Endothelial cell of umbilical vein (primary cell): ENCODE measurements around the gene PAX5. TPM values are rescaled to one million over a fixed set of nuclear protein-coding genes. Genes with fewer than 3 reads are reported as not detected.

Experiments
- BruUV-seq: library from RNA; stranded (reverse); fragments of 400-500 nt; replicated peaks from 2 replicates; lab custom pipeline; 2021; lab: Mats Ljungman, UMichigan
- CTCF ChIA-PET: fragments of 300-600, 350-600 bp; sonication (Branson Sonifier 250); formaldehyde crosslinking; loops from one replicate; lab custom pipeline; 2021; ENCODE audit warnings: antibody characterized with exemption, inconsistent platforms; lab: Charles Lee
- POLR2A ChIA-PET: fragments of 300-600, 350-600 bp; sonication (Branson Sonifier 250); formaldehyde crosslinking; loops from one replicate; lab custom pipeline; 2021; ENCODE audit warnings: antibody characterized with exemption, inconsistent platforms; lab: Charles Lee
- DNase-seq: peaks from one replicate; pipeline ENCODE4 v3.0.0-alpha.2; 2011; ENCODE audit warnings: low read depth, low spot score
- FAIRE-seq: peaks from 2 replicates; lab custom pipeline; 2011; peaks lifted over from hg19 to GRCh38; lab: Jason Lieb, UNC
- H2AFZ ChIP-seq: 2 replicates; pipeline ENCODE4 v1.6.0; 2012; ENCODE audit warnings: low read depth, low read length, control low read depth, inconsistent platforms
- H3K27ac ChIP-seq: 2 replicates; pipeline ENCODE4 v1.5.1; 2011; ENCODE audit warnings: low read depth, mild to moderate bottlenecking, control low read depth, low read length, moderate library complexity; ENCODE audit not compliant: insufficient read depth
- H3K27me3 ChIP-seq, 2 experiments: 2 replicates each; pipeline versions ENCODE4 v1.6.0 to v1.6.1; 2011; ENCODE audit warnings: low read length in 2 of 2, mixed read lengths in 1 of 2; ENCODE audit not compliant: control insufficient read depth in 2 of 2, insufficient read depth in 2 of 2
- H3K36me3 ChIP-seq, 2 experiments: 2 replicates in 1 of 2; 3 replicates in 1 of 2; pipeline ENCODE4 v1.5.1; 2011; ENCODE audit warnings: low read length in 2 of 2, mild to moderate bottlenecking in 1 of 2, moderate library complexity in 1 of 2; ENCODE audit not compliant: control insufficient read depth in 2 of 2, insufficient read depth in 2 of 2; ENCODE audit errors: extremely low read depth in 1 of 2
- H3K4me1 ChIP-seq: 3 replicates; pipeline ENCODE4 v1.5.1; 2011; ENCODE audit warnings: mild to moderate bottlenecking, low read length; ENCODE audit not compliant: control insufficient read depth, insufficient read depth; ENCODE audit errors: extremely low read depth
- H3K4me2 ChIP-seq: 2 replicates; pipeline ENCODE4 v1.6.1; 2011; ENCODE audit warnings: low read length, control low read depth, mixed read lengths; ENCODE audit not compliant: insufficient read depth
- H3K4me3 ChIP-seq, 3 experiments: fragments of 200-600 bp in 1 of 3; sonication (generic), shearing (Covaris generic) in 1 of 3; replicated peaks in 1 of 3; 2 replicates each; pipeline ENCODE4 v1.5.1; 2011 to 2016; ENCODE audit warnings: control low read depth in 3 of 3, low read length in 3 of 3, mild to moderate bottlenecking in 2 of 3, inconsistent platforms in 1 of 3, low read depth in 1 of 3, moderate library complexity in 1 of 3; ENCODE audit not compliant: insufficient read depth in 1 of 3
- H3K79me2 ChIP-seq: 2 replicates; pipeline ENCODE4 v1.6.0; 2012; ENCODE audit warnings: low read length, inconsistent platforms; ENCODE audit not compliant: control insufficient read depth, insufficient read depth
- H3K9ac ChIP-seq: replicated peaks from 2 replicates; pipeline ENCODE3; 2011; ENCODE audit warnings: low read length, control low read depth; ENCODE audit not compliant: insufficient read depth; ENCODE audit errors: extremely low read depth
- H3K9me1 ChIP-seq: replicated peaks from 3 replicates; pipeline ENCODE4 v1.6.0; 2011; ENCODE audit warnings: mild to moderate bottlenecking, low read length; ENCODE audit not compliant: control insufficient read depth, insufficient read depth; ENCODE audit errors: extremely low read depth
- H3K9me3 ChIP-seq: replicated peaks from 2 replicates; pipeline ENCODE4 v1.5.1; 2012; ENCODE audit warnings: low read length, inconsistent platforms; ENCODE audit not compliant: control insufficient read depth, insufficient read depth
- H4K20me1 ChIP-seq: replicated peaks from 2 replicates; pipeline ENCODE3; 2011; ENCODE audit warnings: mild to moderate bottlenecking, low read length; ENCODE audit not compliant: control insufficient read depth, insufficient read depth; ENCODE audit errors: extremely low read depth
- EZH2 ChIP-seq: IDR thresholded peaks from 2 replicates; pipeline ENCODE4 v1.6.1; 2012; ENCODE audit warnings: borderline replicate concordance, low read depth, mild to moderate bottlenecking, moderate library complexity, low read length, inconsistent platforms; ENCODE audit not compliant: severe bottlenecking
- FOS ChIP-seq: IDR thresholded peaks from 2 replicates; pipeline ENCODE4 v1.6.1; 2011; ENCODE audit warnings: mild to moderate bottlenecking, low read length, moderate library complexity, borderline replicate concordance; ENCODE audit not compliant: insufficient read depth
- GATA2 ChIP-seq: IDR thresholded peaks from 2 replicates; pipeline ENCODE4 v1.7.0; 2011; ENCODE audit warnings: low read depth, mild to moderate bottlenecking, moderate library complexity, mixed read lengths, low read length; ENCODE audit not compliant: insufficient read length, insufficient read depth
- JUN ChIP-seq: IDR thresholded peaks from 2 replicates; pipeline ENCODE4 v1.6.1; 2011; ENCODE audit warnings: borderline replicate concordance, low read depth; ENCODE audit not compliant: insufficient read length, insufficient read depth
- MYC ChIP-seq: IDR thresholded peaks from one replicate; pipeline ENCODE4 v1.6.1; 2011; ENCODE audit warnings: mild to moderate bottlenecking, low read depth, low read length
- POLR2A ChIP-seq: IDR thresholded peaks from 2 replicates; pipeline ENCODE4 v1.6.1; 2012; ENCODE audit warnings: low read depth, mild to moderate bottlenecking, control low read depth, low read length
- POLR2AphosphoS5 ChIP-seq: IDR thresholded peaks from 2 replicates; pipeline ENCODE4 v1.6.1; 2012; ENCODE audit warnings: low read depth, mild to moderate bottlenecking, control low read depth, low read length, moderate library complexity; ENCODE audit not compliant: insufficient read depth
- dilution Hi-C: fragments of 300-500 bp; cut with MboI; formaldehyde crosslinking; loops from one replicate; pipeline ENCODE4 v1.15.0; 2019; ENCODE audit warnings: low sequenced_read_pairs; ENCODE audit not compliant: extremely low pct_ligation_motif_present
- intact Hi-C: fragments of 100-400 bp; cut with micrococcal nuclease; formaldehyde crosslinking; loops from one replicate; pipeline ENCODE4 v1.10.0; 2022
- polyA plus RNA-seq, 4 experiments: library from polyadenylated mRNA; depleted of rRNA in 3 of 4; stranded (reverse) in 3 of 4; unstranded in 1 of 4; fragments of >200 nt; gene quantifications; 2 replicates each; pipeline versions ENCODE4 v1.2.1 to v1.2.3, GENCODE V29; 2011 to 2012; ENCODE audit warnings: missing spikeins in 1 of 4
- total RNA-seq: library from RNA; stranded (reverse); gene quantifications from 2 replicates; pipeline ENCODE4 v1.2.3, GENCODE V29; 2021
- TF ChIP-seq, protein P1 (sequence below), 2 donors: IDR thresholded peaks; 1 replicate in 1 of 2; 2 replicates in 1 of 2; pipeline ENCODE4 v1.5.1; 2011; ENCODE audit warnings: low read length in 2 of 2, mild to moderate bottlenecking in 2 of 2, moderate library complexity in 2 of 2, control low read depth in 1 of 2, inconsistent platforms in 1 of 2, low read depth in 1 of 2; ENCODE audit not compliant: insufficient read depth in 1 of 2; ENCODE audit errors: extremely low read depth in 1 of 2
- TF ChIP-seq, protein P2 (sequence below): IDR thresholded peaks from 2 replicates; pipeline ENCODE4 v1.6.1; 2011; ENCODE audit not compliant: insufficient read depth, insufficient read length

Gene PAX5
- total and polyA plus RNA-seq, 2 donors (not counting 3 experiments of a cell fraction or from before 2014, with no cell fraction given) = not detected

DNA sequence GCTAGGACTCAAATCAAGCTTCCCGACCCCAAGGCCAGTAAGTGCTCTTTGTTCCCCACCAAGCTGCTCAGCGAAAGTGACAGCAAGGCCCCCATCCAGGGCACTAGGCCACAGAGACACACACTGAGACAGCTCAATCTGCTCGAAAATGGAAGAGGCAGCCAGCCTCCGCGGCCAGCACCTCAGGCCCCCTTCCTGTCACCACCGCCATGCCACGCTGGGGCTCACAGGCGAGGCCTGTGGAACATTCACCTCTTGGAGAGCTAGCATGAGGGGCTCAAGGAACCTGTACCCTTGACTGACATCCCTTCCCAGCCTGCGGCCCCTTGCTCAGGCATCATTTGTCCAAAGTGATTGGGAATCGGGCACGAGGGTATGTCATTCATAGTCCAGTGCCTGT, 71.4 kb downstream of the PAX5 start:
- no peaks in the 10 kb centered on the region for H3K79me2 ChIP-seq
- dilution Hi-C loops (no loop called here), intact Hi-C loops (no loop called here)
- H3K27ac ChIP-seq = no peak overlapping the region
- no peak for DNase-seq
- H3K9ac ChIP-seq = no peak overlapping the region
- H4K20me1 ChIP-seq = no peaks in the 10 kb centered on the region
- H3K27me3 ChIP-seq = peaks cover 3 to 5% of the 10 kb centered on the region in 2 experiments
- no peak for FAIRE-seq
- no peaks in the 10 kb centered on the region for H3K9me1 ChIP-seq
- H3K4me2 ChIP-seq = no peak overlapping the region
- ChIA-PET CTCF (no interaction called here), POLR2A (no interaction called here)
- H3K4me1 ChIP-seq = no peaks in the 10 kb centered on the region
- H3K36me3 ChIP-seq = no peaks in the 10 kb centered on the region
- BruUV-seq = no TSS peak
- no peak for TF ChIP-seq GATA2
- no peak for TF ChIP-seq MYC
- TF ChIP-seq JUN = no peak
- TF ChIP-seq, protein P1, sequence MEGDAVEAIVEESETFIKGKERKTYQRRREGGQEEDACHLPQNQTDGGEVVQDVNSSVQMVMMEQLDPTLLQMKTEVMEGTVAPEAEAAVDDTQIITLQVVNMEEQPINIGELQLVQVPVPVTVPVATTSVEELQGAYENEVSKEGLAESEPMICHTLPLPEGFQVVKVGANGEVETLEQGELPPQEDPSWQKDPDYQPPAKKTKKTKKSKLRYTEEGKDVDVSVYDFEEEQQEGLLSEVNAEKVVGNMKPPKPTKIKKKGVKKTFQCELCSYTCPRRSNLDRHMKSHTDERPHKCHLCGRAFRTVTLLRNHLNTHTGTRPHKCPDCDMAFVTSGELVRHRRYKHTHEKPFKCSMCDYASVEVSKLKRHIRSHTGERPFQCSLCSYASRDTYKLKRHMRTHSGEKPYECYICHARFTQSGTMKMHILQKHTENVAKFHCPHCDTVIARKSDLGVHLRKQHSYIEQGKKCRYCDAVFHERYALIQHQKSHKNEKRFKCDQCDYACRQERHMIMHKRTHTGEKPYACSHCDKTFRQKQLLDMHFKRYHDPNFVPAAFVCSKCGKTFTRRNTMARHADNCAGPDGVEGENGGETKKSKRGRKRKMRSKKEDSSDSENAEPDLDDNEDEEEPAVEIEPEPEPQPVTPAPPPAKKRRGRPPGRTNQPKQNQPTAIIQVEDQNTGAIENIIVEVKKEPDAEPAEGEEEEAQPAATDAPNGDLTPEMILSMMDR (IDR thresholded peaks at IDR 0.05; ENCODE audit: extremely low read depth in 1 of 2, insufficient read depth in 1 of 2, low read depth in 1 of 2, low read length in 2 of 2) = no peak
- TF ChIP-seq EZH2 = no peak
- no peak for TF ChIP-seq POLR2AphosphoS5
- no peak for TF ChIP-seq FOS
- TF ChIP-seq, protein P2, sequence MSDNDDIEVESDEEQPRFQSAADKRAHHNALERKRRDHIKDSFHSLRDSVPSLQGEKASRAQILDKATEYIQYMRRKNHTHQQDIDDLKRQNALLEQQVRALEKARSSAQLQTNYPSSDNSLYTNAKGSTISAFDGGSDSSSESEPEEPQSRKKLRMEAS = no peak
- TF ChIP-seq POLR2A = no peak
- H3K9me3 ChIP-seq = no peaks in the 10 kb centered on the region
- no peak overlapping the region for H3K4me3 ChIP-seq
- no peak overlapping the region for H2AFZ ChIP-seq
